ENCODE data around the gene PTPN1. TPM values are rescaled to one million over a fixed set of nuclear protein-coding genes. Genes with fewer than 3 reads are reported as not detected.
"Not testable (repeated sequence)": the region's sequence is repeated elsewhere in the genome, so short reads cannot be mapped to it uniquely, and the experiment has no call there.

The PTPN1 gene
- total RNA-seq, 1 donor from 2014 or later, result 23.3 TPM

DNA sequence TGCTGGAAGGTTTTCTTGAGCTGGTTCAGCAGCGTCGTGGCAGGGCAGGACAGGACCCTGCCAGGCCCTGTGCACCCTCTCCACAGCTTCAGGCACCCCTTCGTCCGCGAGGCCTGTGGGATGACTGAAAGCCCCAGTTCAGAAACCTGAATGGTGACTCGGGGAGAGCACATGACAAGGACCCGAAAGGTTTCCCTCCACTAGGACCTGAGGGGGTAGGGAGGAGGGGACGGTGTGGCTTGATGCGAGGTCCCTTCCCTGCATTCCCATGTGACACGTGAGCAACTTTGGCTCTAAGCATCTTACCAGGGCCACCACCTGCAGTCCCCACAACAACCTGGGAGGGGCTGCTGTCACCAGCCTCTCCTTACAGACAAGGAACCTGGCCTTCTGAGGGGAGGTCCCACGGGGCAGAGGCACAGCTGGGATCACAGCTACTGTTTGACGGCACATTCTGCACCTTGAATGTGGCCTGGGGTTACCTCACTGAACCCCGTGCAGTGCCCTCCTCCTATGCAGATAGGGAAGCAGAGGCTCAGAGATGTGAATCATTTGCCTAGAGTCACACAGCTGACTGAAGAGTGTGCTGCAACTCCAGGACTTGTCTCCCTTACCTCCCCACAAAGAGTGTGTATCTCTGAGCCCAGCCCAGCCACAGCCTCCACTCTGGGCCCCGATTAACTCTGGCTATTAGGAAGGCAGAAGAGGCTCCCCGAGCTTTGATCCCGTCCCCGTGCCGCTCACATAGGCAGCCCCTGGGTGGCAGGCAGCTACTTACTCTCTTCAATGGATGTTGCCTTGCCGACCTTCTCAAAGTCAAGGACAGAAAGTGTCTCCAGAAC, 84.6 kb downstream of the PTPN1 start:
- intact Hi-C loops (cut with DNase I), result no loop called here
- no peak for DNase-seq (ENCODE audit: missing footprints)
- no peak for ATAC-seq

DNA sequence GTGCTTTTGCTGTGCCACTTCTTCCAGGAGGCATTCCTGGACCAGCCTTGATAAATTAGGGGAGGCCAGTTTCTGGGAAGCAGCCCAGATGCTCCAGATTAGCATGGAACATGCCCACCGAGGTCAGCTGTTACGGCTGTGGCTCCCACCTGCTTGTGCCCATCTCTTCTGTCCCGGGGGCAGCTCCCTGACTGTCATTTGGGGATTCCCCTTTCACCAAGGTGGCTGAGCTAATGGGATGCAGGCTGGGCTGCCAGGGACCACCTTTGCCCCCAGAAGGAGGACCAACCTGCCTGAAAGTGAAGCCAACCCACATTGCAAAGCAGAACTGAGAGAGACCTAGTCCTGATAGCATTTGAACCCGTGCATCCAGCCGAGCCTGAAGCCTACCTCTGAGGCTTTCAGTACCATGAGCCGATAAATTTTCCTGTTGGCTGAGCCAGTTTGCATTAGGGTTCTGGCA, 85.3 kb downstream of the PTPN1 start:
- DNase-seq (ENCODE audit: missing footprints) (no peak), ATAC-seq (no peak)
- intact Hi-C loops (cut with DNase I), result no loop called here

DNA sequence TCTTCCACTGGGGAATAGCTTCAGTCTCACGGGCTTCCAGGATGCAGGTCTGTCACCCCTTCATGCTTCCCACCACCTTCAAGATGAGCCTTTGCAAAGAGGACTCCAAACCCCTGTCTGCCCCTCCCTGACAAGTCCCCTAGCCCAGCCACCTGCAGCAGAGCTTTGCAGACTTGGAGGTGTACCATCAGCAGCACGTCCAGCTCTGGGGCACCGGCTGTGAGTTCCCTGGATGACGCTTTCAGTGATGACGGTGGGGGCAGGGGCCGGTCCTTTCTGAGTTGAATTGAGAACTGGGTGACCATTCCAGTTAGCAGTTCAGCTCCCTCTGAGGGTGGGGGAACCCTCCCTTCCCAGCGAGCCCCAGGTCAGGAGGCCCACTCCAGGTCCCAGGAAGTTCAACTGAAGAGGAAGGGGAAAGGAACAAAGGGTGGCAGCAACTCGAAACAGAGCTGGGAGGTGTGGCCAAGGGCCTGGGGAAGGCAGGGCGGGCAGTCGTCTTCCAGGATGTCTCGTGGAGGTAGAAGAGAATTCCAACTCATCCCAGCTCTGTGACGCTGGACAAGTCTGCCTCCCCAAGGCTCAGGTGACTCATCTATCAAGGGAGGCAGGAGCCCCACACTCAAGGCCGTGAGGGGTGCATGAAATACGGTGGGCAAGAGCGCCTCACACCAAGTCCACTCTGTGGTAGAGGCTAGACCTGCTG, 86.0 kb downstream of the PTPN1 start:
- no peak for DNase-seq (ENCODE audit: missing footprints)
- intact Hi-C loops (cut with DNase I), result no loop called here
- ATAC-seq, result no peak

- intact Hi-C loops (cut with DNase I), result no loop called here
- ATAC-seq (no peak), DNase-seq (ENCODE audit: missing footprints) (no peak)
Measured at GRCh38 chr20:50596694-50597021, 86.5 kb downstream of the PTPN1 start.

DNA sequence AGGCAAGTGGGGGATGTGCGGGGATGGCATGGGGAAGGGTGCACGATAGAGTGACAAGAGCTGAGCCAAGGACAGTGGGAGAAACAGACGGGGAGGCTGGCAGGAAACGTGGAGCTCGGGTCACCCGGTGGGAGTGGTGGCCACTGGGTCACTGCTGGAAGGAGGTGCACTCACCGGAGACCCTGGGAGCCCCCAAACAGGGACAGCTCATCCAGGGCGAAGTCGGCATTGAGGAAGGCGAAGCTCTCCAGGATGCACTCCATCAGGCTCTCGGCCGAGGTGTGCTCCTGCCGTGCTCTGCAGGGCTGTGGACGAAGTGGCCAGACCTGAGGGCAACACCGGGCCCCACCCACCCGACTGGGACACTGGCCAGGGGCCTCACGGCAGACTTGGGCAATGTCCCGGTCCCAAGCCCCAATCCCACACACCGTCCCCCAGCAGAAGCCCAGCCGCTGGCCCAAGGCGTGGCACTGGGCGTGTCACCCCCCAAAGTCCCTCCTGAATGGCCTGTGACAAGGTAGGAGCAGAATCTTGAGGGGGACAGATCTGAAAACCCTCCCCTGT, 87.3 kb downstream of the PTPN1 start:
- DNase-seq (ENCODE audit: missing footprints) (no peak), ATAC-seq (no peak)
- intact Hi-C loops (cut with DNase I), result no loop called here

DNA sequence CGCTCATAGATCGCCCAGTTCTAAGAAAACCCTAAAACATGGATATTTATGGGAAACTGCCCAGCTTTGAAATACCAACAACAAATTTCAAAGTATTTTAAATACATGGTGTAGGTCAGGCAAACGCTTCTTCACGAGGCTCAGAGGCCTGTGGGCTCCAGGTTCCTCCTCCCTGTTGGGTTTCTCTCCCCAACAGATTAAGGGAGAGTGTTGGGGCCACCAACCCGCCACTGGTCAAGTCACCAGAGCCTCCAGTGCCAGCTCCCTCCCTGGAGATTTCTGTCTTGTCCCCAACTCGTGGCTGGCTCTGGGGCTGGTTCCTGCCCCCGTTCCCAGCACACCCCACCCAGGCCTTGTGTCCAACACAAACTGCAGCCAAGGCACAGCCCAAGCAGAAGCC, 87.9 kb downstream of the PTPN1 start:
- intact Hi-C loops (cut with DNase I), result no loop called here
- ATAC-seq (no peak), DNase-seq (ENCODE audit: missing footprints) (no peak)

GRCh38 chr20:50598768-50599167, 88.6 kb downstream of the PTPN1 start:
- intact Hi-C loops (cut with DNase I); DNase-seq (ENCODE audit: missing footprints); ATAC-seq: not testable (repeated sequence)

- DNase-seq (ENCODE audit: missing footprints), result no peak
- ATAC-seq, result no peak
- intact Hi-C loops (cut with DNase I), result no loop called here
Measured at GRCh38 chr20:50600281-50600895, 90.2 kb downstream of the PTPN1 start.

DNA sequence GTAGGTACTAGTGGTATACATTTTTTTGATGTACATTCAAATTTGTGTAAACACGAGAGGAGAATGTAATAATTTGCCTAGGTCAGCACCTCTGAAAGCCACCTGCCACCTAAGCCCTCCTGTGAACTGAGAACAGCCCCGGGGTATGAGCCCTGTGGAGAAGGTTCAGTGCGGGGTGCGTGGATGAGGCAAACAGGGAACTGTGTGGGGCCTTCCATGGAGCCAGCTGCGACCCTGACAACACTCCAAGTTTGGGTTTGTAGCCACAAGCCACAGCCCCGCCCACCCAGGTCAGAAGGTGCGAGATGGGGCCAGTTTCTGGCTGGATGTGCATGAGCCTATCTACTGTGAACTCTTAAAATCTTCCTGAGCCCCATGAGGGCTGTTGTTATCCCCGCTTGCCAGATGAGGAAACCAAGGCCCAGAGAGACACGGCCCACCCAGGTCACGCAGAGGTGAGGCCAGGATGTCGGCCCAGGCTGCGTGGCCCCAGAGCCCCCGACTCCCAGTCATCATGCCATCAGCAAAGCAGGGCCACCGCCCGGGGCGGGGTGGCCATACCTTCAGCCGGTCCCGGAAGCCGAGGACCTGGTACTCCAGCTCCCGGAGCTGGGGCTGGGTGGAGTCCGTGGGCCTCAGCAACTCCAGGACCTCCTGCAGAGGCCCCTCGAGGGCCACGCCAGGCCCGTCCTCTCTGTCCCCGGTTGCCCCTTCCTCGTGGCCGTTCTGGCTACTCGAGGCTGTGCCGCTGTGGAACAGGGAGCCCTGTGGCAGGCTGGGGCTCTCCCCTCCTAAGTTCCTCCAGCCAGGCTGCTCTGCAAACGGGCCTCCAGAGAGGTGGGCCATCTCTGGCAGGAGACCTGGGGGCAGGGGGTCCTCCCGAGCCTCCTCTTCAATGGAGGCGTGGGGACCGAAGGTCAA, 91.6 kb downstream of the PTPN1 start:
- ATAC-seq (no peak), DNase-seq (ENCODE audit: missing footprints) (no peak)

DNA sequence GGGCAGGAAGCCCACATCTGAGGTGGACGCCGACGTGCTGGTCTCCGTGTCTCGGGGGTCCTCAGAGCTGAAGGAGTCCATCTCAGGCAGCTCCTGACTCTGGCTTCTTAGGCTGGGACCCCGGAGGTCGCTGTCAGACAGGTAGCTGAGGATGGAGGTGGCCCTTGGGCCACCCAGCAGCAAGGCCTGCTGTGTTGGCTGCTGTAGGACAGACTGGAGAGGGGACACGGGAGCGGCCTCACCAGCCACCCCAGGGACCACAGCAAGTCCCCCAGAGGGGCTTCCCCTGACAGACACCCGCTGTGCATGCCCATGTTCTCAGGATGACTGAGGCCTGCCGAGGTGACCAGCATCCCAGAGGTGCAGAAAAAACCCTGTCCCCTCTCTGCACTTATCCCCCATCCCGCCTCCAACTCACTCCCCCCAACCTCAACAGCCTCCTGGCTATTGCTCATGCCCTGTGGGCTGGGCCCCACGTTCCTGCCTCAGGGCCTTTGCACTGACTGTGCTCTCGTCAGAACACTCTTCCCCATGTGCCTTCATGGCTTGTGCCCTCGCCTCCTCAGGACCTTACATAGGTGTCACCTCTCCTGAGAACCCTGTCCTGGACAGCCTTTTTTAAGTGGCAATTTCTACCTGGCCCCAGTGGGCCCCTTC, 92.4 kb downstream of the PTPN1 start:
- DNase-seq (ENCODE audit: missing footprints) (no peak), ATAC-seq (peak; percentile 8)
- intact Hi-C loops (cut with DNase I), result no loop called here

More for the DNA sequence above, 91.6 kb downstream of the PTPN1 start:
- intact Hi-C loops (cut with DNase I), result no loop called here

DNA sequence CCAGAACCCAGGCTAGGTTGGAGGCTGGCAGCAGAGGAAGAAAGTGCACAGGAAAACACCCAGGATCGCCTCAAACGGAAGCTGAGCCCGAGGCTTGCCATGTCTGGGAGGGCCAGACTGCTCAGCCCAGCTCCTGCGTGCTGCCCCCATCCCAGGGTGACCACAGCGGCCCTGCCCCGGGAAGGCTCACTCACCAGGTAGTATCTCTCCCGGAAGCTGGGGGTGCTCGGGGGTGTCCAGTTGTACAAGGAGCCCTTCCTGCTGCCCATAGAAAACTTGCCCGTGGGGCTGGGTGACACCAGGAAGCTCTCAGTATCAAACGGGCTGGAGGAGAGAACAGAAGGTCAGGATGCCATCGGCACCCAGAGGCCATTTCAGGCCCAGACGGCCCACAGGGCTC, 94.3 kb downstream of the PTPN1 start:
- DNase-seq (ENCODE audit: missing footprints), result no peak
- no peak for ATAC-seq
- intact Hi-C loops (cut with DNase I), result no loop called here

DNA sequence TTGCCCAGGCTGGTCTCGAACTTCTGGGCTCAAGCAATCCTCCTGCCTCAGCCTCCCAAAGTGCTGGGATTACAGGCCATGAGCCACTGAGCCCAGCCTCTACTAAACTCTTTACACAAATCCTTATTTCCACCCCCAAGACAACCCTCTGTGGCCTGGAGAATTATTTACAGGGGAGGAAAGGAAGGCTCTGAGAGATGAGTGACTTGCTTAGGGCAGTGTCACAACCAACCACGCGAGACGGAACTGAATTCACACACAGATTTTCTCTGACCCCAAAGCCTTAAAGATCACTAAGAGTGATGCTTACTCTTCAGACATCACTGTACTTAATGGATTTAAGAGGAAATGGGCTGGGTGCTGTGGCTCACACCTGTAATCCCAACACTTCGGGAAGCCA, 95.0 kb downstream of the PTPN1 start:
- DNase-seq (ENCODE audit: missing footprints) (no peak), ATAC-seq (no peak)
- intact Hi-C loops (cut with DNase I), result no loop called here

DNA sequence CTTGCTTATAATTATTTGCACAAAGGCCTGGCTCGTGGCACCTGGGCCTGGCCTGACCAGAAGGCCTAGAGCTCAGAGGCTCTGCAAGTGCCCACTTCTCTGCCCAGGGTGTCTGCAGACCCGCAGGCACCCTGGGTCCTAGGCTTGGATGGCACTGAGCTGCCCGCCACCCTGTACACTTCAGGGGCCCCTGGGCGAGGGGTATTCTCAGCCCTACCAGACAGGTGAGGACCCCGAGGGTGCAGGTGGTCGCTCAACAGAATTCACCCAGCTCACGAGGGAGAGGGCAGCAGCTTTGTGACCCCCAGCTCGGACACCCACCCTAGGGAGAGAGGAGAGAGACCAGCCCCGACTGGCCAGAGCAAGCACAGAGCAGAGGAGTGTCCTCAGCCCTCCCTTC, 97.3 kb downstream of the PTPN1 start:
- no peak for ATAC-seq
- intact Hi-C loops (cut with DNase I), result no loop called here
- DNase-seq (ENCODE audit: missing footprints), result no peak

DNA sequence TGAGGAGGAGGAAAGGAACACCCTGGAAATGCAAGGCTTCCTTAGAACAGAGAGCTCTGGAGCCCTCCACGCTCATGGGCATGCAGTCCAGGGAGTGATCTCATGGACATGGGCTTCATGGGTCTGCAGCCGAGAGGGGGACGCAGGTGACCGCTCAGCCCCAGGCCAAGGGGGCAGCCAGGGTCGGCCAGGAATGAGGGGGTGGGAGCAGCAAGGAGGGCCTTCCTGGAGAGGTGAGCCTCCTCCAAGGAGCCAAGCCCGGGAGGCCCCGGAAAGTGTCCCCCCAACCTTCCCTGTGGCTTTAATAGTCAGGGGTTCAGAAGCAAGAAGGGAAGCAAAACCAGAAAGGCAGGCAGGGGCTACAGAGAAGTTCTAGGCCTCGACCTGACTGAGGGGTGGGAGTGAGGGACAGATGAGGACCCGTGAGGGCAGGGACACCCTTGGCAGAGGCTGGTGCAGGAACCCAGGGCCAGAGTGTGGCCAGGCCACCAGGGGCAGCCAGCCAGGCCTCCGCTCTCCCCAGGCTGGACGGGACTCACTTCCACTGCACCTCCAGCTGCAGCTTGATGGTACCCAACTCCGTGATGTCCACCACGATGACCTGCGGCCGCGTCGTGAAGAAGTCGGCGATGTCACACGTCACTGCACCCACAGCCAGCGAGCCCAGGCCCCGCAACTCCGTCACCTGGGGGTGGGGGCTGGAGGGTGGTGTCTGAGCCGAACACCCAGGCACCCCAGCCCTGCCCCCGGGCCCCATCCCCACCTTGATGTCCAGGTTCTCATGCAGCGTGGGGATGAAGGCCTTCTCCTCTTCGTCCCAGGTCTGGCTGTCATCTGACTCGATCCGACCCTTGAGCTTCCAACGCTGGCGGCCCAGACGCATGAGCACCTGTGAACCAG, 97.9 kb downstream of the PTPN1 start:
- intact Hi-C loops (cut with DNase I), result no loop called here
- DNase-seq (ENCODE audit: missing footprints), result no peak
- ATAC-seq, result no peak

DNA sequence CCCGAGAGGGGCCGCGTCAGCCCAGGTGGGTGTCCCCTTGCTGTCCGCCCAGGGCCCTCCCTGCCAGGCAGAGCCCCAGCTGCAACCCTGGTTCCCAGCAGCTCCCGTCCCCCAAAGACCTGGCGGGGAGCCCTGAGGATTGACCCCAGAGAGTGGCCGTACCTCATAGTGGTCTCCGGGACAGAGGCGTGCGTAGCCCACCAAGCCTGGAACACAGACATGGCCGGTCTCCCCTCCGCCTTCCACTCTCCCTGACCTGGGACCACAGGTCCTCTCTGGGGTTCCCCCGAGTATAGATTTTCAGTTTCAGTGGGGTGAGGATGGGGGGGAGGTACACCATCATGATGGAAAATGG, 98.5 kb downstream of the PTPN1 start:
- ATAC-seq, result no peak
- intact Hi-C loops (cut with DNase I), result no loop called here
- no peak for DNase-seq (ENCODE audit: missing footprints)

- DNase-seq (ENCODE audit: missing footprints) (no peak), ATAC-seq (no peak)
- intact Hi-C loops (cut with DNase I), result no loop called here
Measured at GRCh38 chr20:50609438-50609989, 99.3 kb downstream of the PTPN1 start.

DNA sequence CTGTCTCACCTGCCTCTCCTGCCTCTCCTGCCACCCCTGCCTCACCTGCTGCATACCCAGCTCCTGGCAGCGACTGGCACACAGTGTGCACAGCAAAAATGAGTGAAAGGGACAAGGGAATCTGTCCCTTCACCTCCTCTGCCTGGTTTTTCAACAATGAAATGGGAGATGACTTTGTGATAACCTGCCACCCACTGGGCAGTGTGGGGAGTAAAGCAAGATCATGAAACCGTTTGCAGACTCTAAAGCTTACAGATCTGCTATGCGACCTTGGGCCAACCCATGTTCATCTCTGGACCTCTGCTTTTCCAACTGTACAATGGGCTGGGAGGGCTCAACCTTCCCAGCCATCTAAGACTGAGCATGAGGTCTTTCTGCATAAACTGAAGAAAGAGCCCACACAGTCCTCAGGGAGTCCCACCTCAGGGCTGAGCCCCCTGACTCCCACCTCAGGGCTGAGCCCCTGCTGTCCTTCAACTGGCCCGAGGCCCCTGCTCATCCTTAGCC, 100.1 kb downstream of the PTPN1 start:
- DNase-seq (ENCODE audit: missing footprints), result no peak

More for the DNA sequence above, 100.1 kb downstream of the PTPN1 start:
- intact Hi-C loops (cut with DNase I), result no loop called here
- ATAC-seq, result no peak
